Transverse colon (tissue), 4 donors: ENCODE measurements around the gene VAV1. TPM values are rescaled to one million over a fixed set of nuclear protein-coding genes. Genes with fewer than 3 reads are reported as not detected.

Experiments used
- DNase-seq: peaks from one replicate; pipeline ENCODE4 v3.0.0-alpha.2; 2019
- H3K27ac ChIP-seq, 4 donors: fragments of 200-600 bp; sonication (generic); 2 replicates each; pipeline ENCODE4 v1.5.1; 2016 to 2018; ENCODE audit warnings: inconsistent platforms in 4 of 4
- H3K27me3 ChIP-seq: fragments of 200-600 bp; sonication (generic); 2 replicates; pipeline ENCODE4 v1.5.1; 2017; ENCODE audit warnings: inconsistent platforms
- H3K36me3 ChIP-seq, 4 donors: fragments of 200-600 bp; sonication (generic); 2 replicates each; pipeline ENCODE4 v1.5.1; 2017 to 2019; ENCODE audit warnings: inconsistent platforms in 4 of 4
- H3K4me1 ChIP-seq, 4 donors: fragments of 200-600 bp; sonication (generic); 2 replicates each; pipeline ENCODE4 v1.5.1; 2017 to 2020; ENCODE audit warnings: inconsistent platforms in 4 of 4
- H3K4me3 ChIP-seq, 4 donors: fragments of 200-600 bp; sonication (generic); 1 replicate in 1 of 4; 2 replicates in 3 of 4; pipeline versions ENCODE4 v1.5.1 to v1.6.1; 2017 to 2019; ENCODE audit warnings: inconsistent platforms in 4 of 4
- H3K9me3 ChIP-seq, 2 donors: fragments of 200-600 bp; sonication (generic); 2 replicates each; pipeline ENCODE4 v1.5.1; 2017 to 2019; ENCODE audit warnings: inconsistent platforms in 2 of 2
- CTCF ChIP-seq, 5 experiments: fragments of 200-600 bp in 3 of 5; fragments of 450-650 bp in 2 of 5; sonication (generic) in 3 of 5; IDR thresholded peaks; 1 replicate in 2 of 5; 2 replicates in 3 of 5; pipeline ENCODE4 v1.5.1; 2016 to 2017; ENCODE audit warnings: antibody characterized with exemption in 5 of 5, inconsistent platforms in 3 of 5, mild to moderate bottlenecking in 2 of 5, moderate library complexity in 1 of 5
- EP300 ChIP-seq: sonication (generic); formaldehyde crosslinking; IDR thresholded peaks from one replicate; pipeline ENCODE4 v1.6.1; 2017; ENCODE audit warnings: antibody characterized with exemption, low read depth
- POLR2A ChIP-seq: fragments of 450-650 bp; IDR thresholded peaks from one replicate; pipeline ENCODE4 v1.6.1; 2016; ENCODE audit warnings: antibody characterized with exemption, mild to moderate bottlenecking, moderate library complexity
- POLR2AphosphoS5 ChIP-seq, 3 donors: sonication (generic); formaldehyde crosslinking; IDR thresholded peaks; one replicate each; pipeline ENCODE4 v1.6.1; 2016; ENCODE audit warnings: antibody characterized with exemption in 3 of 3
- WGBS, 2 donors: methylation state at CpG; one replicate each; pipeline ENCODE4 v1.1.5; 2018; ENCODE audit warnings: low coverage in 1 of 2; 5-methylcytosine and 5-hydroxymethylcytosine counted together
- in situ Hi-C, 4 donors: fragments of 200-750 bp; cut with MboI; loops; one replicate each; pipeline versions ENCODE4 v1.15.0 to v1.15.1; 2017; ENCODE audit warnings: low sequenced_read_pairs in 3 of 4, low pct_ligation_motif_present in 1 of 4, low pct_unique_long_range_greater_than_20kb in 1 of 4
- intact Hi-C: fragments of 100-400 bp; cut with DNase I; formaldehyde crosslinking; loops from one replicate; pipeline ENCODE4 v1.15.1; 2023; ENCODE audit warnings: low total_unique reads
- total RNA-seq, 4 donors: library from RNA; depleted of rRNA; stranded (reverse); fragments of >200 nt; gene quantifications; one replicate each; pipeline ENCODE4 v1.1.0, GENCODE V29; 2016

Gene VAV1
- total RNA-seq, 4 donors from 2014 or later: 0.60 to 10.8 (median 6.0) TPM

- no peak for DNase-seq
- Histone ChIP-seq H3K4me1 (no peaks in the 10 kb centered on the region), H3K27me3 (no peaks in the 10 kb centered on the region), H3K9me3 (no peaks in the 10 kb centered on the region), H3K36me3 (no peaks in the 10 kb centered on the region), H3K4me3 (no peak overlapping the region), H3K27ac (no peak overlapping the region)
- 43 to 74% methylated on average over 2 to 5 of the region's 5 CpGs for WGBS, 2 donors
- TF ChIP-seq POLR2A (no peak), POLR2AphosphoS5 (IDR thresholded peaks at IDR 0.05) (no peak), EP300 (no peak), CTCF (IDR thresholded peaks at IDR 0.05) (no peak)
- in situ Hi-C loops: no loop called here
- intact Hi-C loops: no loop called here
Observed at GRCh38 chr19:6790194-6791128, 18.0 kb downstream of the VAV1 start.

GRCh38 chr19:6791237-6791636 lies 18.7 kb downstream of the VAV1 start:
- in situ Hi-C loops: no loop called here
- WGBS, 2 donors: 79 to 90% methylated on average over 4 to 6 of the region's 6 CpGs

GRCh38 chr19:6793411-6793810 lies 20.9 kb downstream of the VAV1 start:
- Histone ChIP-seq H3K9me3 (no peaks in the 10 kb centered on the region), H3K27me3 (no peaks in the 10 kb centered on the region), H3K4me1 (no peaks in the 10 kb centered on the region), H3K27ac (no peak overlapping the region), H3K36me3 (no peaks in the 10 kb centered on the region), H3K4me3 (no peak overlapping the region)
- in situ Hi-C loops (no loop called here), intact Hi-C loops (no loop called here)
- DNase-seq: no peak
- TF ChIP-seq EP300 (no peak), POLR2A (no peak), CTCF (IDR thresholded peaks at IDR 0.05) (no peak), POLR2AphosphoS5 (IDR thresholded peaks at IDR 0.05) (no peak)
- 87 to 97% methylated on average over 4 of the region's 4 CpGs for WGBS, 2 donors

More at GRCh38 chr19:6791237-6791636, 18.7 kb downstream of the VAV1 start:
- Histone ChIP-seq H3K9me3 (no peaks in the 10 kb centered on the region), H3K4me1 (no peaks in the 10 kb centered on the region), H3K4me3 (no peak overlapping the region), H3K36me3 (no peaks in the 10 kb centered on the region), H3K27ac (no peak overlapping the region), H3K27me3 (no peaks in the 10 kb centered on the region)
- DNase-seq: no peak
- no peak for TF ChIP-seq POLR2AphosphoS5 (IDR thresholded peaks at IDR 0.05)
- TF ChIP-seq EP300: no peak
- intact Hi-C loops: no loop called here

GRCh38 chr19:6793973-6794372 lies 21.5 kb downstream of the VAV1 start:
- in situ Hi-C loops: no loop called here
- DNase-seq: no peak
- H3K4me1 ChIP-seq: no peaks in the 10 kb centered on the region
- no peaks in the 10 kb centered on the region for H3K9me3 ChIP-seq
- TF ChIP-seq POLR2AphosphoS5 (IDR thresholded peaks at IDR 0.05) (no peak), CTCF (IDR thresholded peaks at IDR 0.05) (no peak)
- WGBS, 2 donors: 81 to 89% methylated on average over 5 of the region's 5 CpGs
- H3K27ac ChIP-seq: no peak overlapping the region
- no peaks in the 10 kb centered on the region for H3K27me3 ChIP-seq
- H3K36me3 ChIP-seq: no peaks in the 10 kb centered on the region
- intact Hi-C loops: no loop called here
- H3K4me3 ChIP-seq: no peak overlapping the region
